Suprapubic skin (tissue), 4 donors: Measurements from ENCODE around the gene ETV5.

Source experiments
- EP300 ChIP-seq: sonication (generic); formaldehyde crosslinking; IDR thresholded peaks from one replicate; pipeline ENCODE4 v1.6.1; 2017; ENCODE audit warnings: antibody characterized with exemption
- POLR2A ChIP-seq, 2 donors: fragments of 450-650 bp; IDR thresholded peaks; one replicate each; pipeline ENCODE4 v1.6.1; 2017; ENCODE audit warnings: antibody characterized with exemption in 2 of 2, mild to moderate bottlenecking in 2 of 2, moderate library complexity in 2 of 2
- POLR2AphosphoS5 ChIP-seq, 3 donors: sonication (generic); formaldehyde crosslinking; IDR thresholded peaks; one replicate each; pipeline ENCODE4 v1.6.1; 2017; ENCODE audit warnings: antibody characterized with exemption in 3 of 3
- TF ChIP-seq, protein P1 (sequence below), 2 donors: fragments of 200-600 bp in 1 of 2; fragments of 450-650 bp in 1 of 2; sonication (generic) in 1 of 2; IDR thresholded peaks; one replicate each; pipeline ENCODE4 v1.5.1; 2016 to 2019; ENCODE audit warnings: antibody characterized with exemption in 2 of 2, mild to moderate bottlenecking in 1 of 2, moderate library complexity in 1 of 2

GRCh38 chr3:186081678-186082077, 27.2 kb downstream of the ETV5 start:
- no peak for TF ChIP-seq POLR2A (IDR thresholded peaks at IDR 0.05)
- TF ChIP-seq, protein P1, sequence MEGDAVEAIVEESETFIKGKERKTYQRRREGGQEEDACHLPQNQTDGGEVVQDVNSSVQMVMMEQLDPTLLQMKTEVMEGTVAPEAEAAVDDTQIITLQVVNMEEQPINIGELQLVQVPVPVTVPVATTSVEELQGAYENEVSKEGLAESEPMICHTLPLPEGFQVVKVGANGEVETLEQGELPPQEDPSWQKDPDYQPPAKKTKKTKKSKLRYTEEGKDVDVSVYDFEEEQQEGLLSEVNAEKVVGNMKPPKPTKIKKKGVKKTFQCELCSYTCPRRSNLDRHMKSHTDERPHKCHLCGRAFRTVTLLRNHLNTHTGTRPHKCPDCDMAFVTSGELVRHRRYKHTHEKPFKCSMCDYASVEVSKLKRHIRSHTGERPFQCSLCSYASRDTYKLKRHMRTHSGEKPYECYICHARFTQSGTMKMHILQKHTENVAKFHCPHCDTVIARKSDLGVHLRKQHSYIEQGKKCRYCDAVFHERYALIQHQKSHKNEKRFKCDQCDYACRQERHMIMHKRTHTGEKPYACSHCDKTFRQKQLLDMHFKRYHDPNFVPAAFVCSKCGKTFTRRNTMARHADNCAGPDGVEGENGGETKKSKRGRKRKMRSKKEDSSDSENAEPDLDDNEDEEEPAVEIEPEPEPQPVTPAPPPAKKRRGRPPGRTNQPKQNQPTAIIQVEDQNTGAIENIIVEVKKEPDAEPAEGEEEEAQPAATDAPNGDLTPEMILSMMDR (IDR thresholded peaks at IDR 0.05): no peak
- no peak for TF ChIP-seq POLR2AphosphoS5 (IDR thresholded peaks at IDR 0.05)
- no peak for TF ChIP-seq EP300
